SK-N-SH treated with all-trans-retinoic acid at 6 μM for 48 hours (cell line): ENCODE data around the gene NYAP2.

Experiments
- ATAC-seq: fragments of 200-7000 bp; cut with Tn5 transposase; 3 replicates; pipeline ENCODE4 v1.9.1; 2020; ENCODE audit warnings: mild to moderate bottlenecking, moderate library complexity
- ARNTL ChIP-seq: fragments of 450-650 bp; formaldehyde crosslinking; IDR thresholded peaks from 2 replicates; pipeline ENCODE4 v1.5.0; 2020; ENCODE audit warnings: low read depth, mild to moderate bottlenecking, moderate library complexity, borderline replicate concordance
- CSDC2 ChIP-seq: fragments of 250-450 bp; sonication (Bioruptor Pico); IDR thresholded peaks from 2 replicates; pipeline ENCODE4 v1.5.0; 2020; ENCODE audit warnings: mild to moderate bottlenecking, moderate library complexity
- ESRRG ChIP-seq: fragments of 250-450 bp; sonication (Bioruptor Pico); IDR thresholded peaks from 2 replicates; pipeline ENCODE4 v1.6.1; 2021; ENCODE audit warnings: mild to moderate bottlenecking
- GLIS3 ChIP-seq: fragments of 250-450 bp; sonication (Bioruptor Pico); IDR thresholded peaks from 2 replicates; pipeline ENCODE4 v1.5.0; 2020; ENCODE audit warnings: mild to moderate bottlenecking, moderate library complexity
- ISL1 ChIP-seq: fragments of 250-450 bp; sonication (Bioruptor Pico); IDR thresholded peaks from 2 replicates; pipeline ENCODE4 v2.1.2; 2022; ENCODE audit warnings: mild to moderate bottlenecking, moderate library complexity
- OSR1 ChIP-seq: fragments of 250-450 bp; sonication (Bioruptor Pico); IDR thresholded peaks from 2 replicates; pipeline ENCODE4 v1.8.0; 2022; ENCODE audit warnings: moderate library complexity, mild to moderate bottlenecking, inconsistent platforms
- PATZ1 ChIP-seq: fragments of 250-450 bp; sonication (Bioruptor Pico); IDR thresholded peaks from 2 replicates; pipeline ENCODE4 v1.8.0; 2020; ENCODE audit warnings: mild to moderate bottlenecking, moderate library complexity, borderline replicate concordance
- POU6F1 ChIP-seq: fragments of 250-450 bp; sonication (Bioruptor Pico); IDR thresholded peaks from 2 replicates; pipeline ENCODE4 v1.8.0; 2021; ENCODE audit warnings: low read depth, mild to moderate bottlenecking, moderate library complexity, borderline replicate concordance
- PPARA ChIP-seq: fragments of 250-450 bp; sonication (Bioruptor Pico); IDR thresholded peaks from 2 replicates; pipeline ENCODE4 v1.5.0; 2020; ENCODE audit warnings: mild to moderate bottlenecking, borderline replicate concordance
- RARB ChIP-seq: fragments of 250-450 bp; sonication (Bioruptor Pico); IDR thresholded peaks from 2 replicates; pipeline ENCODE4 v1.8.0; 2021; ENCODE audit warnings: mild to moderate bottlenecking, moderate library complexity
- TCF4 ChIP-seq: fragments of 250-450 bp; sonication (Bioruptor Pico); IDR thresholded peaks from 2 replicates; pipeline ENCODE4 v1.8.0; 2021; ENCODE audit warnings: mild to moderate bottlenecking, moderate library complexity, borderline replicate concordance
- TSHZ2 ChIP-seq: fragments of 250-450 bp; sonication (Bioruptor Pico); IDR thresholded peaks from 2 replicates; pipeline ENCODE4 v1.5.0; 2020; ENCODE audit warnings: mild to moderate bottlenecking, moderate library complexity
- ZC3H10 ChIP-seq: fragments of 250-450 bp; sonication (Bioruptor Pico); IDR thresholded peaks from 2 replicates; pipeline ENCODE4 v1.5.1; 2021; ENCODE audit warnings: mild to moderate bottlenecking, moderate library complexity
- ZFP3 ChIP-seq: fragments of 250-450 bp; sonication (Bioruptor Pico); IDR thresholded peaks from 2 replicates; pipeline ENCODE4 v1.5.0; 2020; ENCODE audit warnings: mild to moderate bottlenecking, moderate library complexity
- ZFP30 ChIP-seq: fragments of 450-650 bp; formaldehyde crosslinking; IDR thresholded peaks from 2 replicates; pipeline ENCODE4 v1.5.0; 2022; ENCODE audit warnings: mild to moderate bottlenecking, moderate library complexity
- ZNF565 ChIP-seq: fragments of 450-650 bp; formaldehyde crosslinking; conservative IDR thresholded peaks from 2 replicates; pipeline ENCODE4 v1.5.0; 2020; ENCODE audit warnings: low read depth, mild to moderate bottlenecking, moderate library complexity
- ZNF70 ChIP-seq: fragments of 450-650 bp; formaldehyde crosslinking; IDR thresholded peaks from 2 replicates; pipeline ENCODE4 v1.5.0; 2020; ENCODE audit warnings: mild to moderate bottlenecking, moderate library complexity
- ZNF8 ChIP-seq: fragments of 450-650 bp; formaldehyde crosslinking; IDR thresholded peaks from 2 replicates; pipeline ENCODE4 v1.5.0; 2020; ENCODE audit warnings: mild to moderate bottlenecking, moderate library complexity
- TF ChIP-seq, protein P1 (sequence below): fragments of 250-450 bp; sonication (Bioruptor Pico); IDR thresholded peaks from 2 replicates; pipeline ENCODE4 v1.5.1; 2020; ENCODE audit warnings: low read depth, mild to moderate bottlenecking, moderate library complexity
- TF ChIP-seq, protein P2 (sequence below): fragments of 250-450 bp; sonication (Bioruptor Pico); IDR thresholded peaks from 2 replicates; pipeline ENCODE4 v1.5.1; 2021; ENCODE audit warnings: mild to moderate bottlenecking, moderate library complexity

NYAP2 gene

DNA sequence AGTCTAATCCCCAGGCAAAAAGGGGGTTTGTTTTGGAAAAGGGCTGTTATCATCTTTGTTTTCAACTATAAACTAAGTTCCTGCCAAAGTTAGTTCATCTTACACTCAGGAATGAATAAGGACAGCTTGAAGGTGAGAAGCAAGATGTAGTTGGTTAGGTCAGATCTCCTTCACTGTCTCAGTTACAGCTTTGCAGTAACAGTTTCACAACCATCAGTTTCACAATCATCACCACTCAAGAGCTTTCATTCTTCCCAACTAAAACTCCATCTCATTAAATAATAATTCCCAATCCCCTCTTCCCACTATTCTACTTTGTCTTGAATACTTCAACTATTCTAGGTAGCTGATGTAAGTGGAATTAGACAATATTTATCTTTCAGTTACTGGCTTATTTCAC lies 200.9 kb downstream of the NYAP2 start (continued):
- no peak for TF ChIP-seq TCF4

DNA sequence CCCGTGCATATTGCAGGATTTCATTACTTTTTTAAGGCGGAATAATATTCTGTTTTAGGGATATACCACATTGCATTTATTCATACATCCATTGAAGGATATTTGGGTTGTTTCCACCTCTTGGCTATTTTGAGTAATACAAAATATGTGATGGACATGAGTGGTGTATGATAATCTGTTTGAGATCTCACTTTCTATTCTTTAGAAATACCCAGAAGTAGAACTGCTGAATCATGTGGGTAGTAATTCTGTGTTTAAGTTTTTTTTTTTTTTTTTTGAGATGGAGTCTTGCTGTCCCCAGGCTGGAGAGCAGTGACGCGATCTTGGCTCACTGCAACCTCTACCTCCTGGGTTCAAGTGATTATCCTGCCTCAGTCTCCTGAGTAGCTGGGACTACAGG lies 201.4 kb downstream of the NYAP2 start:
- TF ChIP-seq, protein P1, sequence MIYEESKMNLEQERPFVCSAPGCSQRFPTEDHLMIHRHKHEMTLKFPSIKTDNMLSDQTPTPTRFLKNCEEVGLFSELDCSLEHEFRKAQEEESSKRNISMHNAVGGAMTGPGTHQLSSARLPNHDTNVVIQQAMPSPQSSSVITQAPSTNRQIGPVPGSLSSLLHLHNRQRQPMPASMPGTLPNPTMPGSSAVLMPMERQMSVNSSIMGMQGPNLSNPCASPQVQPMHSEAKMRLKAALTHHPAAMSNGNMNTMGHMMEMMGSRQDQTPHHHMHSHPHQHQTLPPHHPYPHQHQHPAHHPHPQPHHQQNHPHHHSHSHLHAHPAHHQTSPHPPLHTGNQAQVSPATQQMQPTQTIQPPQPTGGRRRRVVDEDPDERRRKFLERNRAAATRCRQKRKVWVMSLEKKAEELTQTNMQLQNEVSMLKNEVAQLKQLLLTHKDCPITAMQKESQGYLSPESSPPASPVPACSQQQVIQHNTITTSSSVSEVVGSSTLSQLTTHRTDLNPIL (CRISPR knock-in tag), result no peak
- TF ChIP-seq CSDC2 (CRISPR knock-in tag) (no peak), PATZ1 (no peak), ZNF565 (CRISPR knock-in tag) (no peak), ISL1 (CRISPR knock-in tag) (no peak), POU6F1 (CRISPR knock-in tag) (no peak), ZNF70 (no peak), OSR1 (no peak), ZNF8 (no peak), TSHZ2 (no peak), ESRRG (no peak), ARNTL (CRISPR knock-in tag) (no peak), TCF4 (no peak), ZFP30 (CRISPR knock-in tag) (no peak), ZFP3 (no peak), RARB (CRISPR knock-in tag) (no peak)
- TF ChIP-seq, protein P2, sequence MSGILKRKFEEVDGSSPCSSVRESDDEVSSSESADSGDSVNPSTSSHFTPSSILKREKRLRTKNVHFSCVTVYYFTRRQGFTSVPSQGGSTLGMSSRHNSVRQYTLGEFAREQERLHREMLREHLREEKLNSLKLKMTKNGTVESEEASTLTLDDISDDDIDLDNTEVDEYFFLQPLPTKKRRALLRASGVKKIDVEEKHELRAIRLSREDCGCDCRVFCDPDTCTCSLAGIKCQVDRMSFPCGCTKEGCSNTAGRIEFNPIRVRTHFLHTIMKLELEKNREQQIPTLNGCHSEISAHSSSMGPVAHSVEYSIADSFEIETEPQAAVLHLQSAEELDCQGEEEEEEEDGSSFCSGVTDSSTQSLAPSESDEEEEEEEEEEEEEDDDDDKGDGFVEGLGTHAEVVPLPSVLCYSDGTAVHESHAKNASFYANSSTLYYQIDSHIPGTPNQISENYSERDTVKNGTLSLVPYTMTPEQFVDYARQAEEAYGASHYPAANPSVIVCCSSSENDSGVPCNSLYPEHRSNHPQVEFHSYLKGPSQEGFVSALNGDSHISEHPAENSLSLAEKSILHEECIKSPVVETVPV (CRISPR knock-in tag), result no peak
- TF ChIP-seq, all 23 proteins: peak for 0
- ATAC-seq, result no peak

- TF ChIP-seq, protein P1 (CRISPR knock-in tag), result no peak
- no peak for TF ChIP-seq PPARA
- no peak for TF ChIP-seq CSDC2 (CRISPR knock-in tag)
- TF ChIP-seq ZC3H10 (CRISPR knock-in tag), result no peak
- no peak for TF ChIP-seq ZNF8
- no peak for TF ChIP-seq PATZ1
- no peak for TF ChIP-seq ZNF70
- TF ChIP-seq ARNTL (CRISPR knock-in tag), result no peak
- TF ChIP-seq ZNF565 (CRISPR knock-in tag), result no peak
- no peak for TF ChIP-seq ESRRG
- TF ChIP-seq GLIS3, result no peak
These were observed 202.7 kb downstream of the NYAP2 start for GRCh38 chr2:225602205-225602604.

More at GRCh38 chr2:225602205-225602604, 202.7 kb downstream of the NYAP2 start:
- no peak for ATAC-seq
